ENCODE data around the gene EFCAB6. TPM values are rescaled to one million over a fixed set of nuclear protein-coding genes. Genes with fewer than 3 reads are reported as not detected.

EFCAB6 gene
- total and polyA plus RNA-seq, 2 donors (not counting 1 experiment from before 2014, with no cell fraction given): 0.07 to 0.10 TPM

- Histone ChIP-seq H3K27me3 (replicated peaks in 1 of 4; ENCODE audit: control extremely low read depth in 1 of 4, control insufficient read depth in 3 of 4, insufficient read depth in 4 of 4, low read length in 3 of 4) (no peaks in the 10 kb centered on the region), H3K79me2 (ENCODE audit: control insufficient read depth, insufficient read depth, low read length) (no peaks in the 10 kb centered on the region), H4K20me1 (ENCODE audit: control insufficient read depth, insufficient read depth, low read length, poor library complexity, severe bottlenecking) (no peaks in the 10 kb centered on the region), H3K27ac (ENCODE audit: low read length in 2 of 2) (peak overlapping the region; percentile 5 to 50), H3K4me2 (replicated peaks; ENCODE audit: low read depth, low read length, poor library complexity, severe bottlenecking) (peak overlapping the region; percentile 78), H3K36me3 (replicated peaks in 1 of 2; ENCODE audit: control extremely low read depth in 1 of 2, control insufficient read depth in 1 of 2, extremely low read depth in 1 of 2, insufficient read depth in 2 of 2, low read length in 1 of 2) (no peaks in the 10 kb centered on the region), H3K4me1 (ENCODE audit: control insufficient read depth in 2 of 2, insufficient read depth in 2 of 2, low read length in 2 of 2) (peaks cover 8 to 29% of the 10 kb centered on the region in 2 donors), H2AFZ (ENCODE audit: insufficient read depth, low read depth, low read length, poor library complexity, severe bottlenecking) (peak overlapping the region; percentile 89), H3K9ac (ENCODE audit: low read length) (peak overlapping the region; percentile 62), H3K9me3 (ENCODE audit: control extremely low read depth in 1 of 3, control insufficient read depth in 2 of 3, insufficient read depth in 1 of 3, low read length in 2 of 3) (no peaks in the 10 kb centered on the region), H3K4me3 (ENCODE audit: control extremely low read depth in 1 of 5, extremely low read depth in 1 of 5, insufficient read depth in 1 of 5, low read depth in 2 of 5, low read length in 4 of 5) (peak overlapping the region in 2 of 5 experiments; percentile 51 to 70)
- ChIA-PET POLR2A (no interaction called here), CTCF (no interaction called here)
- 82% methylated on average over 8 of the region's 8 CpGs for WGBS (ENCODE audit: insufficient coverage)
- TF ChIP-seq EZH2 (IDR thresholded peaks at IDR 0.05; ENCODE audit: borderline replicate concordance, insufficient read depth, low read depth, low read length, poor library complexity, severe bottlenecking): no peak
- TF ChIP-seq CTCF (IDR thresholded peaks at IDR 0.05): no peak
- H3K4me1 Mint-ChIP-seq: peaks cover 27% of the 10 kb centered on the region
- H3K27me3 Mint-ChIP-seq: peaks cover 6% of the 10 kb centered on the region
- H3K4me3 Mint-ChIP-seq: peak overlapping the region; percentile 81
- ATAC-seq (ENCODE audit: low read depth) (no peak), DNase-seq (no peak)
- intact Hi-C loops (cut with micrococcal nuclease): no loop called here
- H3K27ac Mint-ChIP-seq: no peak overlapping the region
- no peaks in the 10 kb centered on the region for H3K9me3 Mint-ChIP-seq (ENCODE audit: insufficient read depth)
These were observed 329.8 kb downstream of the EFCAB6 start for GRCh38 chr22:43482318-43482625.

- Histone ChIP-seq H4K20me1 (ENCODE audit: control insufficient read depth, insufficient read depth, low read length, poor library complexity, severe bottlenecking) (no peaks in the 10 kb centered on the region), H3K4me1 (ENCODE audit: control insufficient read depth in 2 of 2, insufficient read depth in 2 of 2, low read length in 2 of 2) (peaks cover 8 to 29% of the 10 kb centered on the region in 2 donors), H2AFZ (ENCODE audit: insufficient read depth, low read depth, low read length, poor library complexity, severe bottlenecking) (peak overlapping the region; percentile 89), H3K27me3 (replicated peaks in 1 of 4; ENCODE audit: control extremely low read depth in 1 of 4, control insufficient read depth in 3 of 4, insufficient read depth in 4 of 4, low read length in 3 of 4) (no peaks in the 10 kb centered on the region), H3K4me2 (replicated peaks; ENCODE audit: low read depth, low read length, poor library complexity, severe bottlenecking) (peak overlapping the region; percentile 78), H3K9ac (ENCODE audit: low read length) (peak overlapping the region; percentile 62), H3K79me2 (ENCODE audit: control insufficient read depth, insufficient read depth, low read length) (no peaks in the 10 kb centered on the region), H3K36me3 (replicated peaks in 1 of 2; ENCODE audit: control extremely low read depth in 1 of 2, control insufficient read depth in 1 of 2, extremely low read depth in 1 of 2, insufficient read depth in 2 of 2, low read length in 1 of 2) (no peaks in the 10 kb centered on the region), H3K4me3 (ENCODE audit: control extremely low read depth in 1 of 5, extremely low read depth in 1 of 5, insufficient read depth in 1 of 5, low read depth in 2 of 5, low read length in 4 of 5) (peak overlapping the region in 4 of 5 experiments; percentile 28 to 70 (median 51)), H3K27ac (ENCODE audit: low read length in 2 of 2) (peak overlapping the region; percentile 5 to 50), H3K9me3 (ENCODE audit: control extremely low read depth in 1 of 3, control insufficient read depth in 2 of 3, insufficient read depth in 1 of 3, low read length in 2 of 3) (no peaks in the 10 kb centered on the region)
- intact Hi-C loops (cut with micrococcal nuclease): no loop called here
- ATAC-seq (ENCODE audit: low read depth) (peak; percentile 71), DNase-seq (peak; percentile 57)
- 13% methylated on average over 12 of the region's 18 CpGs for WGBS (ENCODE audit: insufficient coverage)
- H3K27me3 Mint-ChIP-seq: peaks cover under 1% of the 10 kb centered on the region
- POLR2A ChIA-PET: no interaction called here
- peaks cover 27% of the 10 kb centered on the region for H3K4me1 Mint-ChIP-seq
- CTCF ChIA-PET: interaction anchor here (0.6 to 0.7 kb wide), 2 partner anchors 39 to 94 kb away, joined by 3 to 4 read pairs; no protein-coding TSS in a partner anchor
- H3K9me3 Mint-ChIP-seq (ENCODE audit: insufficient read depth): no peaks in the 10 kb centered on the region
- peak overlapping the region; percentile 81 for H3K4me3 Mint-ChIP-seq
- TF ChIP-seq CTCF (IDR thresholded peaks at IDR 0.05): no peak
- no peak for TF ChIP-seq EZH2 (IDR thresholded peaks at IDR 0.05; ENCODE audit: borderline replicate concordance, insufficient read depth, low read depth, low read length, poor library complexity, severe bottlenecking)
- H3K27ac Mint-ChIP-seq: peak overlapping the region; percentile 78
These were observed 330.4 kb downstream of the EFCAB6 start for GRCh38 chr22:43481568-43482317.
